Stimulated activated CD4-positive, alpha-beta T cell treated with anti-CD3 and anti-CD28 coated beads, Interleukin-1b, Interleukin-23, amount 100 ng/mL, for 1 hour (primary cell): ENCODE data around the gene SDR39U1.

Experiments
- DNase-seq, 2 donors: peaks; one replicate each; pipeline ENCODE4 v3.0.0-alpha.2; 2020; ENCODE audit warnings: low read depth in 2 of 2

The SDR39U1 gene

GRCh38 chr14:24443053-24443665, 583 bp upstream of the SDR39U1 start:
- no peak for DNase-seq

- no peak for DNase-seq
Observed at GRCh38 chr14:24441904-24442239, 704 bp downstream of the SDR39U1 start.

GRCh38 chr14:24441485-24441884, 1.1 kb downstream of the SDR39U1 start:
- DNase-seq, result no peak

- DNase-seq, result no peak
Observed at GRCh38 chr14:24440606-24441399, 1.8 kb downstream of the SDR39U1 start.

GRCh38 chr14:24439830-24440605, 2.6 kb downstream of the SDR39U1 start:
- DNase-seq, result no peak

GRCh38 chr14:24439257-24439656, 3.3 kb downstream of the SDR39U1 start:
- DNase-seq, result no peak

- no peak for DNase-seq
Observed at GRCh38 chr14:24438223-24439097, 4.1 kb downstream of the SDR39U1 start.

- no peak for DNase-seq
Observed at GRCh38 chr14:24437736-24438067, 4.9 kb downstream of the SDR39U1 start.

GRCh38 chr14:24437020-24437735, 5.4 kb downstream of the SDR39U1 start:
- no peak for DNase-seq

GRCh38 chr14:24436355-24437019, 6.1 kb downstream of the SDR39U1 start:
- no peak for DNase-seq

GRCh38 chr14:24435998-24436354, 6.6 kb downstream of the SDR39U1 start:
- no peak for DNase-seq

GRCh38 chr14:24435192-24435810, 7.3 kb downstream of the SDR39U1 start:
- no peak for DNase-seq

- DNase-seq, result no peak
Observed at GRCh38 chr14:24434676-24435075, 7.9 kb downstream of the SDR39U1 start.

- DNase-seq, result no peak
Observed at GRCh38 chr14:24434036-24434435, 8.5 kb downstream of the SDR39U1 start.

- DNase-seq, result no peak
Observed at GRCh38 chr14:24432259-24433131, 10.1 kb downstream of the SDR39U1 start.

- peak; percentile 73 to 81 for DNase-seq
Observed at GRCh38 chr14:24431569-24432258, 10.9 kb downstream of the SDR39U1 start.

GRCh38 chr14:24430682-24431568, 11.7 kb downstream of the SDR39U1 start:
- peak in 1 of 2 donors; percentile 52 for DNase-seq
